ENCODE data around the gene RAI2. TPM values are rescaled to one million over a fixed set of nuclear protein-coding genes. Genes with fewer than 3 reads are reported as not detected.

The RAI2 gene
- total RNA-seq, 1 donor from 2014 or later = 32.1 TPM

DNA sequence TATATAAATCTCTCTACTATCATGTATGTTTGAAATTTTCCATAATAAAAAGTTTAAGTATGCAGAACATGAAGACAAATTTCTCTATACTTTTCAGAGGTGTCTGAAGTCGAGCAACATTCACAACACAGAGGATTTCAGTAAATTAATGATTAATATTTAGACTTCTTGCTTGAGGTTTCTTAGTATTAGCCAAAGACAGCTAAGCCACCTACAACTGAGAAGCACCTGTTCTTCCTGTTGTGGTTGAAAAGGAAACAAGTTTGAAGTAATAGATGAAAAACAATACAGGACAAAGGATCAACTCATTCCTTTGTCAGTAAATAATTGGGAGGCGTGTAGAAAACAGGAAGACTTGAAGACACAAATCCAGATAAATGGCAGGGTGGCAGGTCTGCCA is 102.7 kb downstream of the RAI2 start:
- ATAC-seq (no peak), DNase-seq (no peak)
- Histone ChIP-seq H3K4me1 (no peaks in the 10 kb centered on the region), H3K27ac (no peak overlapping the region), H3K4me3 (no peak overlapping the region), H3K36me3 (peaks cover 6% of the 10 kb centered on the region), H3K9me3 (no peaks in the 10 kb centered on the region), H3K27me3 (no peaks in the 10 kb centered on the region)
- TF ChIP-seq, protein P1, sequence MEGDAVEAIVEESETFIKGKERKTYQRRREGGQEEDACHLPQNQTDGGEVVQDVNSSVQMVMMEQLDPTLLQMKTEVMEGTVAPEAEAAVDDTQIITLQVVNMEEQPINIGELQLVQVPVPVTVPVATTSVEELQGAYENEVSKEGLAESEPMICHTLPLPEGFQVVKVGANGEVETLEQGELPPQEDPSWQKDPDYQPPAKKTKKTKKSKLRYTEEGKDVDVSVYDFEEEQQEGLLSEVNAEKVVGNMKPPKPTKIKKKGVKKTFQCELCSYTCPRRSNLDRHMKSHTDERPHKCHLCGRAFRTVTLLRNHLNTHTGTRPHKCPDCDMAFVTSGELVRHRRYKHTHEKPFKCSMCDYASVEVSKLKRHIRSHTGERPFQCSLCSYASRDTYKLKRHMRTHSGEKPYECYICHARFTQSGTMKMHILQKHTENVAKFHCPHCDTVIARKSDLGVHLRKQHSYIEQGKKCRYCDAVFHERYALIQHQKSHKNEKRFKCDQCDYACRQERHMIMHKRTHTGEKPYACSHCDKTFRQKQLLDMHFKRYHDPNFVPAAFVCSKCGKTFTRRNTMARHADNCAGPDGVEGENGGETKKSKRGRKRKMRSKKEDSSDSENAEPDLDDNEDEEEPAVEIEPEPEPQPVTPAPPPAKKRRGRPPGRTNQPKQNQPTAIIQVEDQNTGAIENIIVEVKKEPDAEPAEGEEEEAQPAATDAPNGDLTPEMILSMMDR (IDR thresholded peaks at IDR 0.05) = no peak
- intact Hi-C loops (cut with DNase I) = no loop called here

DNA sequence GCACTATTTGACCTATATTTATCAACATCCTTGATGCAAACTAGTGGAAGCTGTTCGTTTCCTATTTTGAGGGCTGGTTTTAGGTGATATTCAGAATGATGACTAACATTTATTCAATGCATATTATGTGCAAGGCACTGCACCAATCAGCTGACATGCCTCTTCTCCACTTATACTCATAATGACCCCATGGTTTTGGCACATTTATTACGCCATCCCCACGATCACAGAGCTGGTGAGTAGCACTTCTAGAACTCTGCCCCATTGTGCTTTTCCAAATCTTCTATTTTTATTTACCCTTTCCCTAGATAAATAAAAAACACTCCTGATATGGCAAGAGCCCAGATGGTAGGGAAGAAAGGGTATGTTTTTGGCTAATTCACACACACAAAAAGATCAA is 110.7 kb downstream of the RAI2 start:
- Histone ChIP-seq H3K4me3 (no peak overlapping the region), H3K27ac (no peak overlapping the region), H3K4me1 (no peaks in the 10 kb centered on the region), H3K27me3 (no peaks in the 10 kb centered on the region), H3K9me3 (no peaks in the 10 kb centered on the region), H3K36me3 (peaks cover 6% of the 10 kb centered on the region)
- ATAC-seq (no peak), DNase-seq (no peak)
- intact Hi-C loops (cut with DNase I) = no loop called here
- TF ChIP-seq, protein P1 (IDR thresholded peaks at IDR 0.05) = no peak

Other genes starting within 250 kb of the RAI2 start
- gene SCML1, start 123.8 kb downstream of the RAI2 start, total RNA-seq = 12.3 TPM

Data from upper lobe of right lung (tissue), 1 donor.